NCI-H128 (cell line): Measurements from ENCODE around the gene NRTN.

Experiments
- DNase-seq: peaks from one replicate; lab custom pipeline; 2025; ENCODE audit not compliant: unreplicated experiment; lab: John Stamatoyannopoulos, UW

NRTN gene

GRCh38 chr19:5789886-5790558, 14.8 kb upstream of the NRTN start:
- no peak for DNase-seq

GRCh38 chr19:5790559-5791520, 14.0 kb upstream of the NRTN start, which contains the start of gene DUS3L:
DUS3L (minus strand) TSS chr19:5791163; CDS start chr19:5791141, 22 bp downstream.
- DNase-seq = peak; percentile 93

- DNase-seq = no peak
Observed at GRCh38 chr19:5792224-5792623, 12.6 kb upstream of the NRTN start.

GRCh38 chr19:5793188-5793587, 11.7 kb upstream of the NRTN start:
- DNase-seq = no peak

DNA sequence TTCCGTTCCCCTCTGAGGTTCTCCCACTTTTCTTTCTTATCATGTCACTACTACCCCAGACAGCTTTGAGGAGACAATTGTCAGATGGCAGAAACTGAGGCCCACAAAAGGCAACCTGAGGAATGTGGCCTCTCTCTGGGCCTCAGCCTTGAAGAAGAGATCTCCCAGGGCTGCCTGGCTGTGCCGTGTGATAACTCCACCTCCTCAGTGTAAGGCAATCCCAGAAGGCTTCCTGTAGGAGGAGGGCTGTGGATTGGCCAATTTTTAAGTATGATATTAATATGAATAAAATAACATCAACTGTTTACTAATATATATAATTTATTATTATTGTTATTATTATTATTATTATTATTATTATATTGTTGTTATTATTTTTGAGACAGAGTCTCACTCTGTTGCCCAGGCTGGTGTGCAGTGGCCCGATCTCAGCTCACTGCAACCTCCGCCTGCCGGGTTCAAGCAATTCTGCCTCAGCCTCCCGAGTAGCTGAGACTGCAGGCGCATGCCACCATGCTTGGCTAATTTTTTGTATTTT, 9.4 kb upstream of the NRTN start:
- no peak for DNase-seq

DNA sequence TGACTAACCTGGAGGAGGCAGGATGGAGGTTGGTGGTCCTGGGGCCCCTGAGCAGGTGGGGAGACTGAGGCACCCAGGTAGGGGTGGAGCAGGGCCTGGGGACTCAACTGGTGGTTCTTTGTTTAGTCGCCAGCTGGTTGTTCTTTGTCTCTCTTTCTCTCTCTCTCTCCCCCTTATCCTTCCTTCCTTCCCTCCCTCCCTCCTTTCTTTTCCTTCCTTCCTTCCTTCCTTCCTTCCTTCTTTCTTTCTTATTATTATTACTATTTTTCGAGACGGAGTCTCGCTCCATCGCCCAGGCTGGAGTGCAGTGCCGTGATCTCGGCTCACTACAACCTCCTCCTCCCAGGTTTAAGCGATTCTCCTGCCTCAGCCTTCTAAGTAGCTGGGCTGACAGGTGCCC, 6.6 kb upstream of the NRTN start:
- no peak for DNase-seq

- no peak for DNase-seq
Observed at GRCh38 chr19:5799247-5800241, 5.3 kb upstream of the NRTN start.

DNA sequence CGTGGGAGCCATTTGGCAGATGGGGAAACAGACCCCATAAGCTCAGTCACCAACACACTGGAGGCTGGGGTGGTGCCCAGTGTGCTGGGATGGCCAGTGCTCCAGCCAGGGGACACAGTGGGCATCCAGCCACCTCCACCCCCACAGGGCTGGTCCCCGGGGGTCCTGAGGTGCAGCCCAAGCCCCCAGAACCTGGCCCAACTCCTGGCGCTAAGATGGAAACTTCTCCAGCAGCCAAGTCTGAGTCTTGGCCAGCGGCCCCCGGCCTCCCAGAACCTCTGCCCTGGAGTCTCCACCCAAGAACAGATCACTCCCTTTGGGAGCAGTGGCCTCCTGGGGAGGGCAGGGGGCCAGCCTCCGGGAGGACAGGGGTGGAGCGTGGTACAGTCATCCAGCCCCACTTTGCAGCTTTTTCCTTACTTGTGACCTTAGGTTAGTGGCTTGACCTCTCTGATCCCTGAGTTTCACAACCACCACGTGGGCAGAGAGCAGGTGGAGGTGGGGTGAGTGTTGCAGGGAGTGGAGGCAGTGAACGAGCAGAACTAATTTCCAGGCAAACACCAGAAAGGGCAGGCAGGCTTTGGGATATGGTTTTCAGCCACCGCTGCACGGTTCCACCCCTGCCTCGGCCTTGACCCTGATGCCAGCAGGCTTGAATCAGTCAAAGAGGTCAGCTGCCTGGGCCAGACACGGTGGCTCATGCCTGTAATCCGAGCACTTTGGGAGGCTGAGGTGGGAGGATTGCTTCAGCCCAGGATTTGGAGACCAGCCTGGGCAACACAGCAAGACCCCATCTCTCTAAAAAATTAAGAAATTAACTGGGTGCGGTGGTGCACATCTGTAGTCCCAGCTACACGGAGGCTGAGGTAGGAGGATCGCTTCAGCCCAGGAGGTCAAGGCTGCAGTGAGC, 4.3 kb upstream of the NRTN start:
- no peak for DNase-seq

DNA sequence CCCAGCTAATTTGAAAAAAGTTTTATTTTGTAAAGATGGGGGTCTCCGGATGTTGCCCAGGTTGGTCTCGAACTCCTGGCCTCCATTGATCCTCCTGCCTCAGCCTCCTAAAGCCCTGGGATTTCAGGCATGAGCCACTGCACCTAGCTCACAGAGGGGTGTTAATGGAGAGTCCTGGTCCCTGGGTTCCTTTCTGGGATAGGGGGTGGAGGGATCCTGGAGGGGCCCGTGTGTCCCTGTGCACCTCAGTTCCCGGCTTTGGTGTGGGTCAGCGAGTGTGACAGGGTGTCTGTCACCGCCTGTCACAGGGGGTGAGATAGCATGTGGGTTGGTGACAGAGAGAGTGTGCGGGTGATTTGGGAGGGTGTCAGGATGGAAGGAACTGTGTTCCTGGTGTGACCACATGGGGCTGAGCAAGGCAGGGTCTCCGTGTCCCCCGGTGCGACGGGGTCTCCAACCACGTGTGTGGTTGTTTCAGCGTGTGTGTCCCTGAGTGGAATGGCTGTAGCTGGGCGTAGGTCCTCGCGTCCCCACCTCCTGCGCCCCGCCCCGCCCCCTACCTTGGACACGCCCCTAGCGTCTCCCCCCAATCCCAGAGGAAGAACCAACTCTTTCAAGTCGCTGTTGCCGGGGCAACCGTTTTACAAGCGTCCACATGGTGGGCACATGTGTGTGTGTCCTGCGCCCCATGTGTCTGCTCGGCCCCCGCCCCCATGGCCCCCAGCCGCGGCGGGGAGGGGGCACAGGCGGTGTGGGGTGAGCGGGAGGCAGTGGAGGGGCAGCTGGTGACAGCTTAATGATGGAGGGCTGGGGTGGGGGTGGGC, 2.9 kb upstream of the NRTN start:
- DNase-seq = peak; percentile 16

GRCh38 chr19:5803441-5803751, 1.5 kb upstream of the NRTN start:
- no peak for DNase-seq

DNA sequence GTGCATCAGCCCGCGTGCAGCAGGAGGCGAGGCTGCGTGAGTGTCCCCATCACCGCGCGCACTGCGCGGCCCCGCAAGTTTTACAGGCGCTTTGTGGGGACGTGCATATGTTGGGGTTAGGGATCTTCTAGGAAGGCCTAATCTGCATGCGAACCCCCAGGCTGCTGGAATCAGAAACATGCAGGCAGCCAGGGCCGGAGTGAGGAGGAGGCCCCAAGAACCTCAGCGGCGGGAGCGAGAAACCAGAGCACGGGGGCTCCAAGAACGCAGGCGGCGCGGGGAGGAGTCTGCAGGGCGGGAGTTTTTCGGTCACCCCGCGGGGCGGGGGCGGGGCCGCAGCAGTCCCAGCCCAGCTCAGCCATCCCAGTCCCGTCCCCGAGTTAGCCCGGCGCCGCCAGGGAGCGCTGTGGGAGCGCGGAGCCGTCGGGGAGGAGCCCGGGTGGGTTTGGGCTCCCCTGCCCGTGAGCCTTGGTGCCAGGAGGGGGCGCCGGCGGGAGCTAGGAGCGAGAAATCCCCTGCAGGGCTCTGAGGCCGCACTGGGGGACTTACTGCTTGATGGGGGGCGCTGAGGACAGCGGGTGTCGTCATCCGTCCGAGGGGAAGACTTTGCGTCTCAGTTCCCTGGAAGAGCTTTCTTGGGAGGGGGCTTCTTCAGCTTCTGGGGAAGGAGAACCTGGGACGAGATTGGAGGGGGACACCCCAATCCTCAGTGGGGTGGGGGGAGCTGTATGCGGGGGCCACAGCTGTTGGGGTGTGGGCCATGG, 933 bp upstream of the NRTN start:
- peak; percentile 93 for DNase-seq

GRCh38 chr19:5805462-5806132, 730 bp downstream of the NRTN start:
- peak; percentile 71 for DNase-seq

DNA sequence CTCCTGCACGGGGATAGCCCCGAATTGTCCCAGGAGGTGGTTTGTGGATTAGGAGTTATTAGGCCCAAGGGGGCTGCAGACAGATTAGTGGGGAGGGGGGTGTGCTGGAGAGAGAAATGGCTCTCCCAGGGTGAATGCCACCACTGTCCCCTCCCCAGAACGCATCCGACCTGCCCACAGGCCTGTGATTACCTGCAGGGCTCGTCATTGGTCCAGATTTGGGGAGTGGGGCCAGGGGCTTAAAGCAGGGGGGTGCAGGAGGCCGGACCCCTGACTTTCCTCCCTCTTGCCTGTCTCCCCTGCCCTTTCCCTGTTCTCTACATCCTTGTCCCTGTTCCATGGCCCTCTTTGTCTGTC, 1.2 kb downstream of the NRTN start:
- no peak for DNase-seq

- DNase-seq = no peak
Observed at GRCh38 chr19:5806905-5807304, 2.0 kb downstream of the NRTN start.

DNA sequence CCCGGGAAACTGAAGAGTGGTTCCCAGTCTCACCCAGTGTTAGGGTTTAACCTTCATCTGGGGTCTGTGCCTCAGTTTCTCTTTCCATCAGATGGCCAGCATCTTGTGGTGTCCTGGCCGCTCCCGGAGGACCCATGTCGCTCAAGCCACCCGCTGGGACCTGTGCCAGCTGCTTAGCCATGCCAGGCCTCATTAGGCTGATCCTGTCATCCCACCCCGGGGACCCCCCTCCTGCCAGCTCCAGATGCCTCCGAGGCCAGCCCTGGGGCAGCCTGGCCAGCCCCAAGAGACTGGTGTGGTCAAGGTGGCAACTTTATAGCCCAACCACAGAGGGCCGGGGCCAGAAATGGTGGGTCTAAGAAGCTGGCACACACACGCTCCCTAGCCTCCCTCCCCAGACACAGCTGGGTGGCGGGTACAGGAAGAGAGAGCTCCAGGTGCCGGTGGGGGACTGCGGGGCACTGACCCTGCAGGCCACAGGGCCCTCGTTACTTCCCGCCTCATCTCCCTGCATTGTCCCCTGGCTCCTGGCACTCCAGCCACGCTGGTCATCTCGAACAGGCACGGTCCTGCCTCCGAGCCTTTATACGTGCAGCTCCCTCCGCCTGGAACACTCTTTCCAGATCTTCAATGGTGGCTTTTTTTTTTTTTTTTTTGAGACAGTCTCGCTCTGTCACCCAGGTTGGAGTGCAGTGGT, 3.4 kb downstream of the NRTN start:
- no peak for DNase-seq

- no peak for DNase-seq
Observed at GRCh38 chr19:5809053-5809452, 4.2 kb downstream of the NRTN start.

DNA sequence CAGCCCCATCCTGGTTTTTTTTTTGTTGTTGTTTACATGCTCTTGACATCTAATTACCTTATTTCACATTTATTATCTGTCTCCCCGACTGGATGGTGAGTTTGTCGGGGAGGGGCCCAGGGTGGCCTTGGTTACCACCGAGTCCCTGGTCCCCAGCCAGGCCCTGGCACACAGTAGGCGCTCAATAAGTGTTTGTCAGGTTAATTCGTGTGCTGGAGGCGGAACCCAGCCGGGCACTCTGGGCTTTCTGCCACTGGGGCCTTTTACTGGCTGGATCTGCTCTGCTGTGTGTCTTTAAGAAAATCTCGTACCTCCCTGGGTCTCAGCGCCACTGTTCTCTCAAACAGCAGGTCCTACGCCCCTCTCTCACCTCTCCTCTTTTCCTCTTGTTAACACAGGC, 4.6 kb downstream of the NRTN start:
- no peak for DNase-seq
